Fibroblast of peridontal ligament (primary cell): ENCODE measurements around the gene SLC25A17.
"Not testable (repeated sequence)": the region's sequence is repeated elsewhere in the genome, so short reads cannot be mapped to it uniquely, and the experiment has no call there.

ENCODE experiments used
- DNase-seq: peaks from one replicate; pipeline ENCODE4 v3.0.0-alpha.2; 2010; ENCODE audit errors: extremely low read depth

Gene SLC25A17

GRCh38 chr22:40720538-40721256, 98.4 kb downstream of the SLC25A17 start:
- no peak for DNase-seq

GRCh38 chr22:40720156-40720537, 99.0 kb downstream of the SLC25A17 start:
- not testable (repeated sequence) for DNase-seq
